ENCODE data around the gene CLEC20A.

CLEC20A gene

DNA sequence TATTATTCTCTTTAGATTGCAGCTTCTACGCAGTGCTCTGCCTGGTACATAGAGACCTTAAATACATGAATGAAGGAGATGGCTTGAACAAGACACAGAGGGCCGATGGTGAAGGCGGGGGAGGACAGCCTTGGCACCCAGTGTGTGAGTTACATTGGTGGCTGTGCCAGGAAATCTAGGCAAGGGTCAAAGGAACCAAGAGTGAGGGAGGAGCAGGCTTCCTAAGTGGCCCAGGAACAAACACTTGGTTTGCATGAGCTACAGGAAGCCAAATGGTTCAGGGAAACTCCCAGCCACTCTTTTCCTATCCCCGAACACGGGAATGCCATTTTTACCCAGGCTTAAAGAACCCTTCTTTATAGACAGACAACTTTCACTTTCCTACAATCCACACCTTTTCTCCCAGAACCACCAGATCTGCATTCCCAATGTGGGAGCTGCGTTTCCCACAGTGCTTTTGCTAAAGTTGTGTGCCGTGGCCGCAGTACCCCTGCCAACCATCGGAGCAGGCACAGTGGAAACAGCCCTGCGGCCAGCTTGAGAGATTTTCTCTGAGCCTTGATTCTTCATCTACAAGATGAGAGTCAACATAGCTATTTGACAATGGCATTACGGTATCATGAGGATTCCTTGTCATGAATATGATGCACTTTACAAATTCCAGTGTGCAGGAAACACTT, 3.5 kb upstream of the CLEC20A start:
- DNase-seq (ENCODE audit: low read depth, low spot score), result no peak

DNA sequence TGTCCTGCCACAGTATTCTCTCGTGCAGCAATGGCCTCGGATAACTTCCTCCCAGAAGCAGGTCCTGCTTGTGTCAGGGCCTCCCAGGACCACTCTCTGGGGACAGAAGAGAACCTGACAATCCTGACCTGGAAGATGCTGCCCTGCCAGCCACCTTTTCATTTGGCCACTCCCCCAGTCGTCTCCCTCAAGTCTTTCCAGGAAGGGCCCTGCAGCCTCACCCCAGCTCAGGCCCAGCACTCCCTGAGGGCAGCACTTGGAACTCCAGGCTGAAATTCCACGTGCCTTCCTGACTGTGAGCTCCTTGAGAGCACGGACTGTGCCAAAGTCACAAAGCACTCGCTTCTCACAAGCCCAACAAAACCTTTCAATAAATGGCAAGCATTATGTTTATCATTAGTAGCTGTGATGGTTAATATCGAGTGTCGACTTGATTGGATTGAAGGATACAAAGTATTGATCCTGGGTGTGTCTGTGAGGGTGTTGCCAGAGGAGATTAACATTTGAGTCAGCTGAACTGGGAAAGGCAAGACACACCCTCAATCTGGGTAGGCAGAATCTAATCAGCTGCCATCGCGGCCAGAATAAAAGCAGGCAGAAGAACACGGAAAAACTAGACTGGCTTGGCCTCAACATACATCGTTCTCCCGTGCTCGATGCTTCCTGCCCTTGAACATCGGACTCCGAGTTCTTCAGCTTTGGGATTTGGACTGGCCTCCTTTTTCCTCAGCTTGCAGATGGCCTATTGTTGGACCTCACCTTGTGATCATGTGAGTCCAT, 2.3 kb upstream of the CLEC20A start:
- no peak for DNase-seq (ENCODE audit: low read depth, low spot score)

DNA sequence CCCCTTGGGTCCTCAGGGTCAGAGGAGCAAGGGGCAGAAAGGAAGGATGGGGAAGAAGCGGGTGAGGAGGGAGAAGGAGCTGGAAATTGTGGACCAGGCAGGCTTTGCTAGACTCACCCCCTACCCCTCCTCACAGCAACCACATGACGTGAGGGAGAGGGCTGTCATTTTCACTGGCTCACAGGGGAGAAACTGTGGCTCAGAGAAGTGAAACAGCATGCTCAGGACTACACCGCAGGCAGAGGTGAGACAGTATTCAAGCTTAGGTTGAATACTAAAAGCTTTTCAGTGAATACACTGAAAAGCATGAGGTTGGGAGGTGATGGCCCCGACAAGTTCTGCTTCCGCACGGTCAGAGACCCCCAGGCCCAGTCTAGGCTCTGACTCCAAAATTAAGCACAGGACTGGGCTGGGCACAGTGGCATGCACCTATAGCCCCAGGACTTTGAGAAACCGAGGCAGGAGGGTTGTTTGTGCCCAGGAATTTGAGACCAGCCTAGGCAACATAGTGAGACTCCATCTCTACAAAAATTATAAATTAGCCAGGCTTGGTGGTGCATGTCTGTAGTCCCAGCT, 1.2 kb upstream of the CLEC20A start:
- DNase-seq (ENCODE audit: low read depth, low spot score), result no peak

DNA sequence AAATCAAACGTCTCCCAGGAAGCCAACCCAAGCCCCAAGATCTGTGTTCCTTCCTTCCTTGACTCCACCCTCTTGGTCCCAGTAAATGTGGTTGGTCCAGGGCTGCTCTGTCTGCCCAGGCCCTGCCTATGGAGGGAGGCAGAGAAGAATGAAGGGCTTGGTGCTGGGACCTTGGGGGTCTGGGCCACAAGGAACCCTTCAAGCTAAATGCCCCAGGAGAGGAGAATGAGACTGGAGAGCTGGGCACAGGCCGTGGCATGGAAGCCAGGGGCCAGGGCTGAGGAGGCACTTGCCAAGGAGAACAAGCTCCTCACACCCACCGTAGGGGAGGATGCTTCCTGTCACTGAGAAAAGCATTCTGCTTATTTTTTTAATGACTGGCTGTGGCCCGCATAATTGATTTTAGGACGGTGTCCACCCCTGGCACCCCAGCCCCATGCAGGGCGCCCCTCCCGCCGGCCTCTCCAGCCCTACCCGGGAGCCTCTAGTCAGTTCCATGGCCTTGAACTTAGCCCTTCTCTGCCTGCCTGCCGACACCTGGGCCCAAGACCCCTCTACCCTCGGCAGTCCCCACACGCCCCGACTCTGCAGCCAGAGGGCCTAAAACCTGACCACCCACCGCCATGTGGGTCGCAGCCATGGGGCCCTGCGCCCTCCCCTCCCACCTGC, 889 bp downstream of the CLEC20A start:
- DNase-seq (ENCODE audit: low read depth, low spot score), result no peak

DNA sequence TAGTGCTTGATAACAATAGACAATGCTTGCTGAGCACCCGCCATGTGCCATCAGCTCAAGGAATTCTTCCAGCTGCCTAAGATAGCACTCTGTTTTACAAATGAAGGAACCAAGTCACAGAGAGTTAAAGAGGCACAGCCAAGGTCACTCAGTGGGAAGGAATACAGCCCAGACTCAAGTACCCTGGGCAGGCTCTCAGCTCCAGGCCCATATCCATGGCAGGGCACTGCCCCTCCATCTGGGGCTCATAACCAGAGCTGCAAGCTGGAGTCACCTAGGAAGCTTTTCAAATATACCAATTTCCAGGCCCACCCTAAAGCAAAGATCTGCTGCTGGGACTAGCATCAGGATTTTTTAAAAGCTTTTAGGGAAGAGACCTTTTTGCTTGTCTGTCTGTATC, 1.6 kb downstream of the CLEC20A start:
- no peak for DNase-seq (ENCODE audit: low read depth, low spot score)

DNA sequence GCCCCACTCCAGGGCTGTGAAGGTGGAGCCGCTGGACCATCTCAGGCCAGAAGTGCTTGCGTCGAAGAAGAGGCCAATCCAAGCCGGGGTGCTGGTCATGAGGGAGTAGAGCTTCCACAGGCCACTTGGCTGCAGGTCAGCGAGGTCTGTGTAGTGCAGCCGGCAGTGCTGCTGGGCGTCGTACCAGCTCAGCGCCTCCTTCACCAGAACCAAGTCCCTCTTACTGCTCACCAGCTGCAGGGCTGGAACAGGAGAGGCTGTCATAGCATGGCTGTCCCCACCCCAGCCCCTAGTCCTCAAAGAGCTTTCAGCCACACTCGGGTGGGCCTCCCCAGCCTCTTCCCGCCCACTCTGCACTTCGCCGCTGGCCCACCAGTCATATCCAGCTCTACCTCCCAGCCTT, 2.2 kb downstream of the CLEC20A start:
- no peak for DNase-seq (ENCODE audit: low read depth, low spot score)

DNA sequence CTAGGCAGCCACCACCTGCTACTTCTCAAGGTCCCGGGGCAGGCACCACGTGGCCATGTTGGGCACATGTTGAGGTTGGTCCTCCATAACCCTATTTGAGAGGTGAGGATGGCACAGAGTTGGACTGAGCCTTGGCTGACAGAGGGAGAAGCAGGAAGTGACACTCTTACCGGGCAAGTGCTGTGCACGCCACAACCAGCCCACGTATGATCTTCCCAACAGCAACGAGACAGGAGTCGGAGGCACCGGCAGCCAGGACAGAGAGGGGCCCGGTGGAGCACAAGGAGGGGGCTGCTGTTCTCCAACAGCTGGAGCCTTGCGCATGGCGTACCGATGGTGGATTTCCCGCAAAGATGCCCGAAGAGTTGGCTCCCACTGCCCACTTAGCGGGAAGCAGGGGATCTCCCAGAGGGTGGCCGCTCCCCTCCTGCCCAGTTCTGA, 3.4 kb downstream of the CLEC20A start:
- no peak for DNase-seq (ENCODE audit: low read depth, low spot score)

DNA sequence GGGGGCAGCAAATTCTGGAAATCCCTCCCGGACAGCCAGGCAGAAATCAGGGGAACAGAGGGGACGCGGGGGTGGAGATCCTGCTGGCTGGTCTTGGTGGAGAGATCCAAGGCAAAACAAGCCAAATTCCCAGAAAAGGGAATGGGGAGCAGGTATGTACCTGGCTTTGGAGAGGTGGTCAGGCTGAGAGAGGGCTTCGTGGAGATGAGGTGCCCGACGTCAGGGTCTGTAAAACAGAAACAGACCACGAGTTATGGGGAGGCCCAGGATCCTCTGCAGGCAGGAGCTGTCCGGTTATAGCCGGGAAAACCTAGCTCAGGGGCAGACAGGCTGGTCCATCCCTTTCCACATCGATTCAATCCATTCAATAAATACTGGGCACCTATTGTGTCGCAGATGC, 4.4 kb downstream of the CLEC20A start:
- no peak for DNase-seq (ENCODE audit: low read depth, low spot score)

DNA sequence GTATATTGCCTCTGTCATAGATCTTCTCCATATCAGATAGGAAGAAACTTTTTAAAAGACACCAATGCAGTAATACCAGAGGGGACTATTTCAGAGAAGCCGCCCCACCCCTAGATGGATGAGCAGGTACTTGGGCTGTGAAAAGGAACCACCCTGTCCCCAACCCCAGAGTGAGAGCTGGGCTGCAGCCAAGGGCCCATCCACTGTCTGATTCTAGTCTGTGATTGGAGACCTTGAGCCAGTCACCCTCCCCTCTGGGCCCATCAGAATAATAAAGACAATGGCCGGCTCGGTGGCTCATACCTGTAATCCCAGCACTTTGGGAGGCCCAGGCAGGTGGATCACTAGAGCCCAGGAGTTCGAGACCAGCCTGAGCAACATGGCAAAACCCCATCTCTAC, 5.0 kb downstream of the CLEC20A start:
- DNase-seq (ENCODE audit: low read depth, low spot score), result no peak

DNA sequence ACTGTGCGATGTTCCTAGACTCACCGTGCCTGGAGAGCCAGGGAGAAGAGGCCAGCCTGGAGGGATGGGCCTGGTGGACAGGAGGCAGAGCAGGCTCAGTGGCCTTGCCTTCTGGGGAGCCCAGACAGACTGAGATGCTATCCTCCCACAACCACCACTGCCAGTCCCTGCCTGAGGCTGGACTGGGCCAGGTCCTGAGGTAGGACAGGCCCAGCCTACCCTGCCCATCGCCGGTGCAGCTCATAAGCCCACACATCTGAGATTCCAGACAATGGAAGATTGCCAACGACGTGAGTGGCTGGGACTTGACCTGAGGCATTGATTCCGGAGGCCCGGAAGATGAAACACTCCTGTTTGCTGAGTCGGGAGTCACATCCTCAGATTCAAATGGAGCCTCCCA, 5.8 kb downstream of the CLEC20A start:
- DNase-seq (ENCODE audit: low read depth, low spot score), result no peak

DNA sequence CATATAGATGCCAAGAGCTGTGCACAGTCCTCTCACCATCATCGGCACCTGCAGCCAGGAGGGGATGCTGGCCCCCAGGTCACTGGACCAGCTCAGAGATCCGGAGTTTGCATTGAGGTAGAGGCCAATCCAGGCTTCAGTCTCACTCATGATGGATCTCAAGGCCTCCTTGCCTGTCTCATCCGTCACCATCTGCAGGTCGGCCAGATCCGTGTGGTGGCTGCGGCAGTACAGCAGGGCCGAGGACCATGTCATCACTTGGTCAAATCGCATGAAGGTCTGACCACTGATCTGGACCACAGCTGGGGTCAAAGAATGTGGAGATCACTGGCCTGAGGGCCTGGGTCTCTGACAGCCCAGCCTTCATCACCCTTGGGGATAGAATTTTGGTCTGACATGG, 6.6 kb downstream of the CLEC20A start:
- DNase-seq (ENCODE audit: low read depth, low spot score), result no peak

DNA sequence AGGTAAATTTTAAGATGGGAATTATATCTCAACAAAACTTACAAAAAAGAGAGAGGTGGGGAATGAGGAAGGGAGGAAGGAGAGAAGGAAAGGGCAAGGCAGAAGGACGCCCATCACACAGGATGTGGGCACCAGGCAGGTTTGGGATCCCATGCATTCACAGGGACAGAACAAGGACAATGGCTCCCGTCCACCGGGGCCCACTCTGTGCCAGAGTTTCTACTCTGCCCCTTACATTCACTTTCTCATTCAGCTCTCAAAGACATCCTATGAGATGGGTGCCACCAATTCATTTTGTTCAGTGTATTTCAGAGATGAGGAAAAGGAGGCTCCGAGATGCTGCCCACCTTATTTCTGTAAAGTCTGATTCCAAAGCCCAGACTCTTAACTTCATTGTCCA, 7.4 kb downstream of the CLEC20A start:
- no peak for DNase-seq (ENCODE audit: low read depth, low spot score)

DNA sequence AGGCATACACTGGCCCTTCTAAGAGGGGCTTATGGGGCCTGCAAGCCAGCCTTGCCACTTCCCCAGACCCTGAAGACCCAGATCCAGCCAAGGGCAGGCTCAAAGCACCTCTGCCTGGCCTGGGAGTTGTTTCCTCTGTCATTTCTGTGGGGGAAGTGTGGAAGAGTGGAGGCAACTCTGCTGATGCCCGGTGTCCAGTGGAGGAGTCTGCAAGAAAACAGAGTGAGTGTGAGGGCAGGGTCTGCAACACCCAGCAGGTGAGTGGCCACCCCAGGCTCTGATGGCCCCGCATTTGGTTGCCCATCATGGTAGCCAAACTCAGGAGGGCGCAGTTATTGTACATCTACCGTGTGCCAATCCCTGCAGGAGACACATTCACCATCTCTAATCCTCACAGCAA, 8.4 kb downstream of the CLEC20A start:
- no peak for DNase-seq (ENCODE audit: low read depth, low spot score)

DNA sequence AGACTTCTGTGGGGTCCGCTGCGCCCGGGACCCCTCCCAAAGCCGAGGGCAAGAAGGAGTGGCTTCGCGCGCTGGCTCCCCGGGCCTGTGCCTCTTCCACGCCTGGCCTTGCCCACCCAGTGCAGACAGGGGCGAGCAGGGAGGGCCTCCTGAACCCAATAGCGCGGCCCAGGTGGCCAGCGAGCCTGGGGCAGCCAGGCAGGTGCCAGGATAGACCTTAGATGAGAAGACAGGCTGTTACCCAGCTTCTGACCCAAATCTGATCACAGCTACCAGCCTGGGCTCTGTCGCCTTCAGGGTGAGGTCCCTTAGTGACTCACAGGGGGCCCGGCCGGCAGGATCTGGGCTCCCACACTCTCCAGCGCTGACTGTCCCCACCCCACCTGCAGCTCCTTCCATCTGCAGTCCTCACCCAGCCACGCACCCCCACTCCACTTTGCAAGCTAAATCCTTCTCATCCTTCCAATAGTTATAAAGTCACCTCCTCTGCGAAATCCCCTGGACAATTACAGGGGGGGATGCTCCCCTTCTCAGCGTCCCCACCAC, 9.6 kb downstream of the CLEC20A start:
- no peak for DNase-seq (ENCODE audit: low read depth, low spot score)

DNA sequence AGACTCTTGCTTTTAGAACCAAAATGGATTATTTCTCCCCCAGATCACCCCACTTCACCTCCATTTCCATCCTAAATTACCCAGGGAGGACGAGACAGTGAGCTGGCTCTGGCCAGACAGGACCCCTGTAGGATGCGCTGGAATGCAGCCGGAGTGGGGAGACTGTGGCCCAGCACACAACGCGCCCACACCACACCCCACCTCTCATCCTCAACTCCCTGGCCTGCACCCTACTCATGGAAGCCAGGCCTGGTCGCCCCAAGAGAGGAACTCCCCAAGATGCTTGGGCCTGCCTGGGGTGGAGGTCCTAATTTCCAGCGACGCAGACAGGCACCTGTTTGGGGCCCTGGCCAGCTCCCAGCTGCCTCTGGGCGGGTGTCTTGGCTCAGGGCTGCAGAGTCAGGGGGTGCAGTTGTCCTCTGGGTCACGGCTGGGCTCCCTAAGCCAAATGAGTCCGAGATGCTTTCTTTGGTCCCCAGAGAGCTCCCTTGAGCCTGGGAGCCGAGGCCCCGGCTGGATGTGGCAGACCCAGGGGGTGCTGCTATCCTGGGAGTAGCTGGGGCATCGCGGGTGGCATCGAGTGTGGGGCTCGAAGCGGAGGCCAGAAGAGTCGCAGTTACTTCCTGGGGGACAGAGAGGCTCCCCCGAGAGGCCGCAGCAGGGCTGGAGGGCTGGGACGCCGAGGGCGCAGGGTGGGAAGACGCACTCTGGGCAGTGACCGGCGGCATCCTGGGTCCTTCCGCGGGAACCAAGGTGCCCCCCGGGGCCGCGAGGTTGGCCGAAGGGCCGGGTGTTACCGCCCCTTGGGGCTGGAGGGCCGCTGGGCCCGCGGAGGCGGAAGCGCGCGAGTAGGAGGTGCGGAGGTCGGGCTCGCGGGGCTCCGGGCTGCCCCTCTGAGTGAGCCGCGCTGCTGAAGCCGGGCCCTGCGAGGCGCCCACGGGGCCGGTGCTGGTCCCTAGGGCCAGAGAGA, 10.4 kb downstream of the CLEC20A start:
- DNase-seq (ENCODE audit: low read depth, low spot score), result no peak

DNA sequence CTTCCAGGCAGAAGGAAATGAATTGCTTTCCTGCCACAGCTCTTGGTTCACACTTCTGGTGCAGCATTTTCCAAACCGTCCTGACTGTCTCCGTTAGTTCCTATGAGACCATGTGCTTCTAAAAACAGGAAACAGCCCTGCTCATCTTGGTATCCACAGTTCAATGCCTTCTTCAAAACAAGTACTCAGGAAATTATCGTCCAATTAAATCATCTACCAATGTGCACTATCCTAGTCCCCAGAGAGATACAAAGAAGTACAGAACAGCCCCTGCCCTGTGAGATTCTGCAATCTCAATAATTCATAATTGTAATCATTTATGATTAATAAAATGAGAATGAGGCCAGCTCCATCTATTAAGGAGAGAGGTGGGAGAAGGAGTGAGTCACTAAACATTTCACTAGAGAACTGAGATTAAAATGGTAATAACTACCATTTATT, 11.2 kb downstream of the CLEC20A start:
- DNase-seq (ENCODE audit: low read depth, low spot score), result no peak

DNA sequence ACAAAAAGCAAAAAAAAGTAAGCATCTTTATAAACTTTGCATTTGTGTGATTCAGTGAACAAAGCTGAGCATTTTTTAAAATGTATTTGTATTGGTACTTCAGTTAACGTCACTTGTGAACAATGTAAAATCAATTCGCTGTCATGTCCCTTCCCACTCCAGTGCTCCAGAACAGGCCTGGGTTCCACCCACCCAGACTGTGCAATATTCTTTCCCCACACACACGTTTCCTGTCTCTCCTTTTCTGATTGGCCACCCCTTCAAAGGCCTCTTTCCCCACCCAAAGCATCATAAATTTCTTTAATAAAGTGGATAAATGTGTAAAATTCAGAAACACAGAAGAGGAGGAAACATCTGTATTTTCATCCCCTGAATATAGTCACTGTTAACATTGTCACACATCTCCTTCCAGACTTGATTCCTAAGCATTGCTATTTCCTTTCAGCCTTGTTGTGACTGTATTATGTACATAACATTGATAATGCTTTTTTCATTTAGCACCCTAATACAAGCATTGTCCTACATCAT, 12.0 kb downstream of the CLEC20A start:
- no peak for DNase-seq (ENCODE audit: low read depth, low spot score)

DNA sequence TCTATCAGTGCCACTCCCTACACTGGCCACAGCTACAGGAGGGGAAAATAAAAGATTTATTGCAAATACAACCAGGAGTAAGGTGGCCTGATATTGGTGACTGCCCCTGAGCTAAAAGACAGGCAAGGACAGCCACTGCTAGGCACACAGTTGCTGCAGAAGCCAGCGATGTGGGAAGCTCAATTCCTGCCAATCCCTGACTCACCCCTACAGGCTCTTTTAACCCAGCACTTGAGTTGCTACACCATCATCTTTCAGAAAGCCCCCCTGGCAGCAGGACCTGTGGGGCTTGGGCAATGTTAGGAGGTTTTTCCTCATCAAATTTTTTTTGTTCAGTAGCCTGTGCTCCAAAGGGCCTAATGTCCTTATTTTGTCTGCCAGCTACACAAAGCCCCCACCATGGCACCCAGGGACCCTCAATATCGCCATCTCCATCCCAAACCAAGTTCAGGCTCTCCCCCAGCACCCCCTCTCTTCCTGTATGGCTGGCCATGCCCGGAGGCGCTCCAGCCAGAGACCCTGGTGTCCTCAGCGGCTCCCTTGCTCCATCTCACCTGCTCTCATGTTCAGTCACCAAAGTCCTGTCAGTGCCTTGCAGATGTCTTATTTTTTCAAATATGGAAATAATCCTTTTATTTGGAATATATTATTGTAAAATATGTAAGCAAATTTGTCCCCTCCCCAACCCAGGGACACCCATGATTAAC, 13.4 kb downstream of the CLEC20A start:
- DNase-seq (ENCODE audit: low read depth, low spot score), result no peak

DNA sequence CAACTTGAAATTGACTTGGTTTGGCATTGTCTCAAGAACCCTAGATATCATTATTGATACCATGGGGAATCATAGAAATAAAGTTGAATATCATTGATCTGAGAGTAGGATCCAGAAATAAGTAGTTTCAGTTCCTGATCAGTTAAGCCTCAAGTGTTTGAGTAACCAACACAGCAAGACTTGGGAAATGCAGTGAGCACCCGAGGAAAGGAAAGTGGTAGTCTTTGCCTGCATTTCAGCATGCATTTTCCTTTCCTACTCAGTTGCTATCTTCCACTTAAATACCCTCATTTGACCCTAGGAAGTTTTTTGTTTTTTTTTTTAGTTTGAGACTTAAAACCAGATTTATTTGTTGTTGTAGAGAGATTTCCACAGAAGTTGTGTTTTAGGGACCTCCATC, 18.9 kb downstream of the CLEC20A start:
- no peak for DNase-seq (ENCODE audit: low read depth, low spot score)

DNA sequence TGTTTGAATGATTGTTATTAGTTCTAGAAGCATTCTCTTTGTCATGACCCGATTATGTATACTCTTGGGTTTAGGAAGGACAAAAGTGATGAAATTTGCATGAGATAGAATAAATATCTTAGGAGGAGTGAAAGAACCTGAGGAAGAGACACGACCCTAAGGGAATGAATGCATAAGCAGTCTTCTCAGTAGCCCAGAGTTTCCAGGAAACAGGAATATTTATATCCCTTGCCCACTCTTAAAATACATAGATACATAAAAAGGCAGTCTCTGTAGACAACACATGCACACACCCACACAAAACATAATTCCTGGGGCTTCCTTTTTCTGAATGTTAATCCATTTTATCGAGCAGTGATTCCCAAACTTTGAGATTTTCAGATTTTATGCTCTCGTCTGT, 19.4 kb downstream of the CLEC20A start:
- DNase-seq (ENCODE audit: low read depth, low spot score), result no peak

Measured in brain pericyte (primary cell).